HG03571 (cell line): ENCODE measurements around the gene SLCO4A1.

Experiments
- ATAC-seq: cut with Tn5 transposase; IDR thresholded peaks from one replicate; pipeline ENCODE4 v1.9.1; 2021; ENCODE audit not compliant: unreplicated experiment

Gene SLCO4A1

DNA sequence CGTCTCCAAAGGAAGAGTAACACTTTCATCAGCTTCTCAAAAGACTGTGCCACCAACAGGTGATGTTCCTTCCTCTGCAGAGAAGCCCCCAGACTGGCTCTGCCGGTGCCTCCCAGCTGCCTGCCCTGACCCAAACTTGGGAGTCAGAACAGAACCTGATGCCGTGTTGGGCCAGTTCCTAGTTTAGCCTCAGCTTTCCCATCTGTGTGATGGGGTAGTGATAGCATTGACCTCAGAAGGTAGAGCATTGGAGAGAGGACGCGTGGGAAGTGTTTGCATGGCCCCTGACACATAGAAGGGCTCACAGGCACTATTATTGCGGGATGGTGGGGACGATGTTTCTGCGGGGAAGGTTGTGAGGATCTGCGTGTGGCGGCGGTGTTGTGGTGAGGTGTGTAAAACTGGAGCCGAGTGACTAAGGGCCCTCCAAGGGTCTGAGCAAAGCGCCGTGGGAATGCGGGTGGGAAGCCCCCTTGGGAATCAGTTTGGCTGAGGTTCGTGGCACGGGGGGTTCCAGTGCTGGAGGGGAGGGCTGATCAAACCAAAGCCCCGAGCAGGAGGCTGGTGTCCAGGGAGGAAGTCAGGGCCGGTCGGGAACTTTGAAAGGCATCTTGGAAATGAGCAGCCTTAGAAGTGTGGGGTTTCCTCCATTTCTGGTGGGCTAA, 68.0 kb downstream of the SLCO4A1 start:
- ATAC-seq = no peak

DNA sequence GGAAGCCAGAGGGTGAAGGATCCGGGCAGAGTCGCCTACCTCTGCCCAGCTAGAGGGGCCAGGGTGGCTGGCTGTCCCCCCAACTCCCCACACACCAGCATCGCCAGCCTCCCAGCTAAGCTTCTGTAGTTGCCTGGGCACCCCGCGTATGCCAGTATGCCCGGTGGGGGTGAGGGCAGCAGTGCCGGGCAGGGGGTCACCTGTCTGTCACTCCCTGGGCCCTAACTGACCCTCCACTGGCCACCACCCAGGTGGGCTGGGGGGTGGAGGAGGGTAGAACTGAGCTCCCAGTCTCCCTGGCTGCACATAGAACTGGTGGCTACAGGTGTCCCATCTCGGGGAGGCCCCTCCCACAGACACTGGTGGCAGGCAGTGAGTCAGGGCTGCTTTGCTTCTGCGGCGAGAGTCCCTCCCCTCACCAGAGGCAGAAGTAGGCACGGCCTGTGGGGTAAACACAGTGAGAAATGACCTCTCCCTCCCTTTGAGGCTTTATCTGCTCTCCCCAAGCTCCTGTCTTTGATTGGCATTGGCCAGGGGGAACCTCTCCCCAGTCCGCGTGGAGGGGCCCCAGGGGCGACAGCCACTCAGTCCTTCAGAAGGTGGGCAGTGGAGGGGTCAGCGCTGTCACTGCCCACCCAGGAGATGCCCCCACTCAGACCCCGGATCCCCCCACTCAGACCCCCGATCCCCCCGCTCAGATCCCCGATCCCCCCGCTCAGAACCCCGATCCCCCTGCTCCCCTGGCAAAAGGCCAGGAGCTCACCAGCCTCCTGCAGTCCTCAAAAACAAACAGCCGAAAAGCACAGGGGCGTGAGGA, 68.8 kb downstream of the SLCO4A1 start:
- no peak for ATAC-seq

DNA sequence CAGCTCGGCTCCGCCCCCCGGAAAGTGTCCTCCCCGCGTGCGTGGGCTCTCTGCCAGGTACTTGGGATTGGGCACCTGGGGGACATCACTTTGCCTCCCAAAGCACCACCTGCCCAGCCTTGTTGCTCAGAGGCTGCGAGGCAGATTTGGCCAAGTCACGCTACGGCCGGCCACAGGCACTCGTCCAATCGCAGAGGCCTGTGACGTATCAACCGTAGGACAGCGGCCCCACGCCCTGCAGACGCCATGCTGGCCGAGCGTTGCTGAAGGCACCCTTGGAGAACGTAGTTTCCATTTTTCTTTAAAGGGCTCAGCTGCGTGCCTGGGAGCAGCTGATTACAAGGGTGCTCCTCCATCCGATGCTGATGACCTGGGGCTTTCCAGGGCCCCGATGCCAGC, 69.4 kb downstream of the SLCO4A1 start:
- ATAC-seq = no peak

DNA sequence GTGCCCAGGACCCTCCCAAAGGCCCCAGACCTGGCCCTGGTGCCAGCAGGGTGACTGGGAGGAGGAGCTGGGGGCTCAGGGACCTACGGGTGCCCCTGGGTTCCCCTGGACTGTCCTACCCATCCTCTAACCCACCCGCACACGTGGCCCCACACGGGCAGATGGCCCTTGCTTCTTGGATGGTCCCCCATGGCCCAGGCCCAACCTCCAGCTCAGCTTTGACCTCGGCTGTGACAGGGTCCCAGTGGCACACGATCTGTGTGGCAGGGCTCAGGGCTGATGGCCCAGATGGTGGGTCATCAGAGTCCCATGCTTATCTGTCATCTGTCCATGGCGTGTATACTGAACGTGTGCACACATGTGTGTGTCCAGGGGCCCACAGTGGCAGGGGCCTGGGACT, 70.3 kb downstream of the SLCO4A1 start:
- ATAC-seq = no peak

DNA sequence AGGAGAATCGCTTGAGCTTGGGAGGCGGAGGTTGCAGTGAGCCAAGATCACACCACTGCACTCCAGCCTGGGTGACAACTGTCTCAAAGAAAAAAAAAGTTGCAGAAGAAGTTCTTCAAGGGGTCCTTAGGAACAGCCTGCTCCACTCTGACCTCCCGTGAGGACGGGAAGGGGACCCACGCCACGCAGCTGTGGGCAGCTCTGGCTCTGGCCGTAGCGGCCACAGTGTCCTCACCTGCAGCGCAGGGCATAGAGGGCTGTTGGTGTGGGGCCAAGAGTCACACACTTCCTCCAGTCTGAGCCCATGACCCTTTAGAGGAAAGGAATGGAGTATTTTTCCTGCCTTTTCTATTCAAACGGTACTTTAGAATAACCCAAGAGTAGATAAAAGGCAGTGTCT, 71.7 kb downstream of the SLCO4A1 start:
- ATAC-seq = no peak

DNA sequence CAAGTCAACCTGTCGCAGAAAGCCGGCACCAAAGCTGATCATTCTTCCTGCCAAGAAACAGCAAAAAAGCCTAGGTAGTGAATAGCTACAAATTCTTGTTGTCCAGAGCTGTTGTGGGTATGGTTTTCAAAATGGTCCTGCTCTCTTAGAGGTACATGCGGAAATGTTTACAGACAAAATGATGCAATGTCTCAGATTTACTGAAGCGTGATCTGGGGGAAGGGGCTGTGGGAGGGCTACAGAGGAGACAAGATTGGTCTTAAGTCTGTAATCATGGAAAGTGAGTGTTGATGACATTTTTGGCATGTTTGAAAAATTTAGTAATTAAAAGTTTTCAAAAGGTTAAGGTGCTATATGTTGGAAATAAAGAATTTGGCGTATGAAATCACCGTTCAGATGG, 72.5 kb downstream of the SLCO4A1 start:
- no peak for ATAC-seq

DNA sequence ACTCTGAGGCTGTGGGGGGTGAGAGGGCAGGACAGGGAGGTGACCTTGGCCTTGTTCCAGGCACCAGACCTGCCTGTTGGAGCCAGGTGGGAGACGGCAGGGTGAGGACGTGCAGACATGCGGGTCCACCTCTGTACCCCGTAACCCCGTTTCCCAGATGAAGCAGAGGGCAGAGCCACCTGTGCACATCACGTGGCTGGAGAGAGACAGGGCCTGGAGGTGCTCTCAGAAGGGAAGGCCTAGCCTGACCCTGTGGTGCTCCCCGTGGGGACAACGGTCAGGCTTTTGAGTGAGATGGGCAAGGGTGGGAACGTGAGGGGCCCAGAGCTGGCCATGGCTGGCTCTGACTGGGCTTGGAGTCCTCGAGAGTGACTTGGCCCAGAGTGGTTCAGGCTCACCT, 72.9 kb downstream of the SLCO4A1 start:
- no peak for ATAC-seq

DNA sequence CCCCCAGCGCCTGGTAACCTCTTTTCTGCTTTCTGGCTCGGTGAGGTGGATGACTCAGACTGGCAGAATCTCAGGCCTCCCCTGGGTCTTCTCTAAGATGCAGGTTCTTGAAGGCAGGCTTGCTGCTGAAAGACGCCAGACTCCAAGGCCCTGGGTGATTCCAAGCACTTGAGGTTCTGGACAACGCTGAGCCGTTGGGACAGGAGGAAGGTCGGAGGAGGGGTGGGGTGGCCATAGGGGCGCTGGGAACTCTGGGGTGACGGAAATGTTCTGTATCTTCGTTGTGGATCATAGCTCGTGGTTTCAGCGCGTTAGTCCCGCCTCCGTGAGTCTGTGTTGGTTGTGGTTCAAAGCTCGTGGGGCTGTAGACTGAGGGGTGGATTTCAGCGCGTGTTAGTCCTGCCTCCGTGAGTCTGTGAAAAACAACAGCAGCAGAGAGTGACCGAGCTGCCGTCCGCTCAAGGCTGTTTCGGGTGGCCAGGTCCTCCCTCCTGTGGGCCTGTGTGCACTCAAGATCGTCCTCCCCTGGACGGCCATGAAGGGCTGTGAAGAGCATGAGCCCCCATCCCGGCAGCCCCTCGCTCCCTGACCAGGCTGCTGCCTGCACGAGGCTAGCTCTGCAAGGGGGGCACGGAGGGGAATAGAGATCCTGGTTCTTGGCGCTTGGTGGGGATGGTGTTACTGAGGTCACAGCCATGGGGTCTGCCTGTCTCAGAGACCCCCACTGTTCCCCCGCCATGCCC, 74.1 kb downstream of the SLCO4A1 start:
- ATAC-seq = no peak

DNA sequence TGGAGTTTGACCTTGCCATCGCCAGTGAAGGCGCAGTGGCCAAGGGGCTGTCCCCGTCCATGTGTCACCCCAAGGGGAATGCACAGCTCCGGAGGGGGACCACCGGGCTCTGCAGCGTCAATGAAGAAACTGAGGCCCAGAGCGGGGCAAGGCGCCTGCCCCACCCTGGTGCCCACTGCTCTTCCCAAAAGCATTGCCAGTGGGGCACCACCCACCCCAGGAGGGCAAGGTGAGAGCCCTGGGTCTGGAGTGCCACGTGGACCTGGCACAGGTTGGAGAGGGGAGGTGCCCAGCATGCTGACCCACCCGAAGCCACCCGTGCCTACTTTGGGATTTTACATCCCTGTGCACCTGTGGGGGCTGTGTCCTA, 74.6 kb downstream of the SLCO4A1 start:
- ATAC-seq = no peak

DNA sequence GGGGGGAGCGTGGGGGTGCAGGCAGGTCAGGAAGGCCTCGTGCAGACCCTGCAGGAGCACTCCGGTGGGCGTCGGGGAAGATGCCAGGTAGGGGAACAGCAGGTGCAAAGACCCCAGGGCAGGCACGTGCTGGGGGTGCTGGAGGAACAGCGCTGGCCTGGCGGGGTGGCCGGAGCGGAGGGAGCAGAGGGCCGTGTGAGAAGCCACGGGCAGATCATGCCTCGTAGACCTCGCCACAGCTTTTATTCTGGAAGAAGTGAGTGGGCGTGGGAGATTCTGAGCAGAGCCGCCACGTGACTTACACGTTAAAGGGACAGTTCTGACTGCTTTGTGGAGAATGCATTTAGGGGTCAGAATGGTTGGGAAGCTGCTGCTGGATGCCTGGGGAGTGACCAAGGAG, 75.6 kb downstream of the SLCO4A1 start:
- ATAC-seq = no peak

DNA sequence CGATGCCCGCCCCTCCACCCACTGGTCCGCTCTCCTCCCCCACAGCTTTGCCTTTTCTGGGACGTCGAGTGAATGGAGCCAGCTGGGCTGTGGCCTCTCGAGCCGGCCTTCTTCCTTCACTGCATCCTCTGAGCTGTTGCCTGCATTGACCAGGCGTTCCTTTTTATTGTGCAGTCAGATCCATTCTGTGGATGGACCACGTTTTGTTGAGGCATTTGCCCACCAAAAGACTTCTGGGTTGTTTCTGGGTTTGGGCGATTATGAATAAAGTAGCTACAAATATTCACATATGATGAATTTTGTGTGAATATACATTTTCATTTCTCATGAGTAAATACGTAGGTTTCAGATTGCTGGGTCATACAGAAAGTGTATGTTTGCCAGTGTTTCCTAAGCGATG, 76.2 kb downstream of the SLCO4A1 start:
- ATAC-seq = no peak

DNA sequence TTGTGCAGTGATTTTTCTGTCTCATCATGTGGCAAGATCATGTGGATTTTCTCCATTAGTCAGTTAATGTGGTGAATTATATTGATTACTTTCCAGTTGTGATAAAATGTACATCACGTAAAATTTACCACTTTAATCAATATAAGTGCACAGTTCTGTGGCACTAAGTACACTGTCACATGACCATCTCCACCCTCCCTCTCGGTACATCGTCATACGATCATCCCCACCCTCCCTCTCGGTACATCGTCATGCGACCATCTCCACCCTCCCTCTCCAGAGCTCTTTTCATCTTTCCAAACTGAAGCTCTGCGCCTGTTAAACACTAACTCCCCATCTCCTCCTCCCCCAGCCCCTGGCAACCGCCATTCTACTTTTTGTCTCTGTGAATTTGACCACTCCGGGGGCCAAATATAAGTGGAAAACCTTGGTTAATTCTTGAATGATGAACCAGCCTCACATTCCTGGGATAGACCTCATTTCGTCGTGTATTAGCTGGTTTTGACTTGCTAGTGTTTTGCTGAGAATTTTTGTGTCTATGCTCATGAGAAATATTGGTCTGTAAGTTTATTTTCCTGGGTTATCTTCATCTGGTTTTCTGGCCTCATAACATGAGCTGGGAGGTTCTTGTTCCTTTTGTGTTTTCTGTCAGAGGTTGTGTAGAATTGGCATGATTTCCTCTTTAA, 77.1 kb downstream of the SLCO4A1 start:
- no peak for ATAC-seq
